Measurements from ENCODE around the gene TIFAB.

Gene TIFAB

DNA sequence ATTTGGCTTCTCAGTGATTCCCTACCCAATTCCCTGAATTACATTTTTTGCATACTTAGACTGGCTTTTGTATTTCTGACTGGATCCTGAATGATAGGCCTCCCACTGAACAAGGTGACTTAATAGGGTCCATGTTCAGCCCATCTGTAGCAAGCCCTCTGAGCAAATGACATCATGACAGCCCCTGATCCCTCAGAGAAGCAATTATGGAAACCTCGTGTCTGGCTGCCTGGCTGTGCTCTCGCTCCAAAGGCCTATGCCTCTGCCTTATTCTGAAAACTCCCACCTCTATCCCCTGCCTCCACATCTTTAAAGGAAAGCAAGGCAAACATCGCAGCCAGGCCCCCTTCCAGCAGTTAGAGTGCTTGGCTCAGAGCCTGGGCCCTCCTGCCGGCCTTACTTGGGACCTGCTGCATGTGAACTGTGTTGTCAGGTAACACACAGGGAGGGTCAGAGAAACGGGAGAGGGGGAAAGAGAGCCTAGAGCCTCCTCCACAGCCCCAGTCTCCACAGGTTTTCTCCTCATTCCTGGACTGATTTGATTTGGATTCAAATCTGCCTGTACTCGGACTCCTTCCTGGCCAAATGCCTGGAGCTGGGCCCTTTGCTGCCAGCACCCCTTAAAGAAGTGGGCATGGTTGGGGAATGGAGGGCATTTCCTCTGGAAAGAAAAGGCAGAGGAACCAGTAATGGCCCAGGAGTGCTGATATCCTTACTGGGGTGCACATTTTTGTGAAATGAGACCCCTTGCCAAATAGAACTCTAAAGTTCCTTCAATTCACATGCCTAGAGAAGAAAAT is 8.8 kb downstream of the TIFAB start:
- DNase-seq (ENCODE audit: low spot score) = no peak

DNA sequence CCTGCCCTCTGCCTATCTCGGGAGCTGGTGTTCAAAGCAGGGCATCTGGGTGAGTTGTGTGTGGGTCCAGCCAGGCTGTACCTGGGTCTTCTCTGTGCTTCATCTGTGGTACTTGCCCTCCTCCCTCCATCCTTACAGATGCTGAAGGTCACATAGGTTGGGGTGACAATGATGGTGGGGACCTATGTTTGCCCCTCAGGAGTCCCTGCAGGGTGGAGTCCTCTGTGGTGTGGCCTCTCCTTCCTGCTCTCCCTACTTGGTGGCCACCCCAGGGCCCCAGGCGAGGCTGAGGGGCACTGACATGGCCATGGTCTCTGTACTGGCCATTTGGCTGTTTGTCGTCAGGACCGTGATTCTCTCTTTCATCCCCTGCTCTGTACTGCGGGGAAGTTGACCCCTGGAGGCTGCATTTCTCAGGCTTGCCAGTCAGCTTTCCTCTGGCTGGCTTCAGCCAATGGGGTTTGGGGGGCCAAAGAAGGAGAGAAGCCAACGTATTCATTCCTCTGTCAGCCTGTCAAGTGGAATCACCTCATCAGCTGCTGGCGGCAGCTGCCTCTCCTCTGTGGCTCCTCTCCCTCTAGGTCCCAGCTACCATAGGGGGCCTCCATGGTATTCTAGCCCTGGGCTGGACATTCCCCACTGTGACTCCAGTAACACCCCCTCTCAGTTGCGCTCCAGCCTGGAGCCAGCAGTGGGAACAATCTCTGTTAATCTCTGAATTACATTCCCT is 9.6 kb downstream of the TIFAB start:
- no peak for DNase-seq (ENCODE audit: low spot score)

DNA sequence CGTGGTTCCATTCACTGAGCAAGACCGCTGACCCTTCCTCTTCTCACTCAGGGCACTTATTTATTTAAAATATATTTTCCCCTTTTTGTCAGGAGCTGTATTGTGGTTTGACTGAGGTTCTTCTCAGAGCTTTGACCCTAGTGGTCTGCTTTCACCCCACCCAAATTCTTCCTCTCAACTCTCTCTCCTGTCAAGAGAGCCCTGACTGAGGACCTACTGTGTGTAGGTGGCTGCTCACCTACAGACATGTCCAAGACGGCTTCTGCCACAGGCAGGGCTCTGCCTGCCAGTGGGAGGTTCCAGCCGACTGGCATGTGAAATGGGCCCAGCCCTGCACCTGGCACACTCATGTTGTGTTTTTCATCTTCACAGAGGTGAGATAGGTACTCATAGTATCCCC is 10.2 kb downstream of the TIFAB start:
- DNase-seq (ENCODE audit: low spot score) = no peak

DNA sequence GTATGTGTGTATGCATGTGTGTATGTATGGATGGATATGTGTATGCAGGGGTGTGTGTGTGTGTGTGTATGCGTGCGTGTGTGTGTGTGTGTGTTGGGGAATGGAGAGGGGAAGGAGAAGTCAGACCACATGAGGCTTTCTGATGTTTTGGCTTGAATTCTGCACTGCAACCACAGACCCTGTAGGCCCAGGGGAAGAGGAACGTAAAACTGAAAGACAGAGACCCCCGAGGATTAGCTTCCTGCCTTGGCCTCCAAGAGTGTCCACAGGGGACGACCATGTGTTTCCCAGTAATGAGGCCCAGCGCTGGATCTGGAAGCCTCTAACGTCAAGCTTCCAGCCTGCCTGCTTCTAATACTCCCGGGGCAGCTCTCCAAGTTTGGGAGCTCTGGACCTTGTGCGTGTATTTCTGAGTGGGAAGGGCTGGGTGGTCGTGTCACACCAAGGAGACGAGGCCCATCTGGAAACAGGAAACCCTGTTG is 10.8 kb downstream of the TIFAB start:
- no peak for DNase-seq (ENCODE audit: low spot score)

DNA sequence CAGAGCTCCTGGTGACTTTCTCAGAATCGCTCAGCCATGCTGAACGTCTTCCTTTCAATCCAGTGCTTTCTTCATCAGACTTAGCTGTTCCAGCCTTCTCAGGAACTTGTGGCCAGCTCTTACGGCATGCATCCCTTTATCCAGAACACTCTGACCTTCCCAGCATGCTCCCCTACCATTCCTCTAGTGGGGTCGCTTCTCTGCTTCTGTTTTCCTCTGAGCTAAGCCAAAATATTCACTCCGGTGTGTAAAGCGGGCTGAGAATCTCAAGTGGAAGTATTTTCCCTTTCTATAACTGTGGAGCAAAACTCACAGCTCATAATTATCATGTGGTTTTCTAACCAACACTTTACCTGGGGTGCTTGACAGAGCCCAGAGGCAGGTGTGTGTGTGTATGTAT is 11.2 kb downstream of the TIFAB start:
- no peak for DNase-seq (ENCODE audit: low spot score)

DNA sequence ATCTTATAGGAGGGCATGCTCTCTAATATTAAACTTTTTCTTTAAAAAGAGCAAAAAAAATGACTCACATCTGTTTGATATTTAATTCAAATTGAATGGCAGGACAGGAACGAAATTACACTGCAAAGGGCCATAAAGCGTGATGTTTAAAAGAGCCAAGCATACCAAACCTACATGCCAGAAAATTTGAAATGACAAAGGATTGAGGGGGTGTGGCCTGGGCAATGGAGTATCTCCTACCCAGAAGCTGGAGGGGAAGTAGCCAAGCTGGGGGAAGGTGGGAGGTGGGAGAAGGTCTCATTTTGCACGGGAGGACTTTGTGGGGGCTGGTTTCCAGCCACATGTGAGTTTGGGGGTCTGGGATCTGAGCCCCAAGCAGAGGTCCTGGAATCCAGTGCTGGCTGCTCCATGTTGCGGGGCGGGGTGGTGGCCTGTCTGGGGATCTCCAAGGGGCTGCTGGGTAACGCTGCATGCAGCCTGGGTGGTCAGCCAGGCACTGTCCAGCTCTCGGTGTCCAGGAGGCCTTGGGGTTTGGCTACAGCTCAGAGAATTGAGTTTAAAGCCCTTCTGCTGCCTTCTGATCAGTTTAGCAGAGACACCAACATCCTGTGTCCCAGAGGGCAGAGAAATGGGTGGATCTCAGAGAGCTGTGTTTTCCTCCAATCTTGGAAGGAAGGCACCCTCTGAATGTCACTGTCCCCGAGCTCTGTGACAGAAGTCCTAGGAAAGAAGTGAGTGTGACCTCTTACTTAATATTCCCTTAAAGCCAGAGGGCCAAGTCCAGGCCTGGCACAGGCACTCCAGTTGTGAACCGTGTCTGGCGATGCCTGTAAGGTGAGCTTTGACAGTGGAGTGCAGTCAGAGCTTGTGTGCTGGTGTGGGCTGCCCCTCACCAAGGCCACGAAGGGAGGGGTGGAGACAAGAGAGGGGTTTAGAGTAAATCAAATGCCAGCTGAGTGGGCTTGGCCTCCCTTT is 12.6 kb downstream of the TIFAB start:
- no peak for DNase-seq (ENCODE audit: low spot score)

DNA sequence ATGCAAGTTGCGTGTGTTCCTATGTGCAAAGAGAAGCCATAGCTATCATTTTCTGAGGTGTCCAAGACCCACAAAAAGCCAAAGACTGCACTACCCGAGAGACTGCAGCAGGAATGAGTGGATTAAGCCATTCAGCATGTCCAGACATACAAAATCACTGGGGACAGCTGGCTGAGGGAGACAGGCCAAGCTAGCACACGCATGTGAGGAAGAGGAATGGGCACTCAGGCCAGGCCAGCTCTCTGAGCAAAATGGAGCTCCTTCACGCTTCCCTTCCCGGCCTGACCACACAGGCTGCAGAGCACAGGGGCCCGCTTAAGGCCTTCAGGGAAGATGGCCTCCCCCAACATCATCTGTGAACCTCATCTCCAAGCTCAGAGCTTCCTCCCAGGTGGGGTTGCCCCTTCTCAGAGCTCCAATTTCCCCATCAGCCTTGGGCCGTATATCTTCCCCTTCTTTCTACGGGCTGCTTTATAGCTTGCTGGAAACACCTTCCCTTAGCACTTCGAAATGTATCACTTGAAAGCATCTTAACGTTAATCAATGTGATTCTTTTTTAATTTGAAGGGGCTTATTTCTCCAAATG is 13.4 kb downstream of the TIFAB start:
- DNase-seq (ENCODE audit: low spot score) = no peak

DNA sequence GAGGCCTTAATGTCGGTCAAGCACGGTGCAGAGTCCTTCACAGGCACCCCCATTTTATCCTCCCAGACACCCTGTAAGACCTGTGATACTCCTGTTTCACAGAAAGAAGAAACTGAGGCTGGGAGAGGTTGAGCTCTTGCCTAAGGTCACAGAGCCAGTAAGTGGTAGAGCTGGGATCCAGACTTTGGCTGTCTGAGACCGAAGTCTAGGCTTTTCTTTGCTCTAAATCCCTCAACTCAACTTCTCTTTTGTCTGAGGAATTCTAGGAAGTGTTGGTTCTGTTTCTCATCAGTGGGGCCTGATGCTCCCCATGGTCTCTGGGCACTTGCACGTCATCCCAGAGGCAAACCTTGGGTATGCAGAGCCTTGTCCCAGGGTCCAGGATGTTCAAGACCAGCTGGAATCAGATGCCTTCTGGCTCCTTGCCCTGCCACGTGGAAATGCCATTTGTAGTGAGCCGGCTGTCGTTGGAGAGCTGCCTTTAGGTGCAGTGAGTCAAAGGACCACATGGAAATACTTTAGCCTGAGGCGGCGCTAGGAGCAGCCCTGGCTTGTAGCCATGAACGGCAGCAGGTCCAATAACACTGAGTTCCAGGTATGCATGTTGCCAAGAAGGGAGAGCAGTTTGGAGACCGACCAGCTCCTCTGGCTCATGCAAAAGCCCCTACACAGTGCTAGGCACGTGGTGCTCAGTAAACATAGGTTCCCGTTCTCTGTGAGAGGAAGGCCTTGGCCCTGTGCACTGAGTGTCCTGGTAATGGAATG is 14.2 kb downstream of the TIFAB start:
- DNase-seq (ENCODE audit: low spot score) = no peak

DNA sequence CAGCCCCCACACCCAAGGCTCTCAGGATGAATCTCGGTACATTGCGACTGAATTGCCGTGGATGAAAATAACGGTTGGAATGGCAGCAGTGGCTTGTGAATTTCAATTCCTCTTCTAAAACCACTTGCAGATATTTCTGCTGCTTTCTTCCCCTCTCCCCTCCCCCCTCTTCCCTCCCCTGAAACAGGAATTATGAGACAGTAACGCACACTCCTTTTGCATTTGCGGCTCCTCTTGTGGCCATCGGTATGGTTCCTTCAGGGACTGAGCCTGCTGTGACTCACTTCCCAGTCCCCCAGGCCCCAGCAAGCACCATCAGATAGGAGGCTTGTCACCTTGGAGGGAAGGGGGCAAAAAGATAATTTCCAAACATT is 14.7 kb downstream of the TIFAB start:
- no peak for DNase-seq (ENCODE audit: low spot score)

DNA sequence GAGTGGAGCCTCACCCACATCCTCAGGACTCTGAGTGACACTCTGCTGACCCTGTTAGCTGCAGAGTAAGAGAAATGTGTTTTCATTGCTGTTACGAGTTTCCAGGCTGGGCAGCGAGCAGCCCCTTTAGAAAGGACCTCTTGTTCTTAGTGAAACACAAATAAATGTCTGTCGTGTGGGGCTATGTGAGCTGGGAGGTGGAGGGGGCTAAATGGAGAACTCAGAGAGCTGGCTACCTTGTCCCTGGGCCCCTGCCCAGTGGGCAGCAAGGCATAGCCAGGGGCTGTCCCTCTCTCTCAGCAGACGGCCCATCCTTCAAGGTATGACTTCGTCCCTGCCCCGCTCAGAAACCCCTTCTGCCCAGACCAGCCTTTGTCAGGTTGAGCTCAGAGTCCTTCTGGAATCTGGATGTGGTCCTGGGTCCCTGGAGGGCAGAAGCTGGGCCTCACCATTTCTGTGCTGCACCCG is 15.2 kb downstream of the TIFAB start:
- DNase-seq (ENCODE audit: low spot score) = no peak

DNA sequence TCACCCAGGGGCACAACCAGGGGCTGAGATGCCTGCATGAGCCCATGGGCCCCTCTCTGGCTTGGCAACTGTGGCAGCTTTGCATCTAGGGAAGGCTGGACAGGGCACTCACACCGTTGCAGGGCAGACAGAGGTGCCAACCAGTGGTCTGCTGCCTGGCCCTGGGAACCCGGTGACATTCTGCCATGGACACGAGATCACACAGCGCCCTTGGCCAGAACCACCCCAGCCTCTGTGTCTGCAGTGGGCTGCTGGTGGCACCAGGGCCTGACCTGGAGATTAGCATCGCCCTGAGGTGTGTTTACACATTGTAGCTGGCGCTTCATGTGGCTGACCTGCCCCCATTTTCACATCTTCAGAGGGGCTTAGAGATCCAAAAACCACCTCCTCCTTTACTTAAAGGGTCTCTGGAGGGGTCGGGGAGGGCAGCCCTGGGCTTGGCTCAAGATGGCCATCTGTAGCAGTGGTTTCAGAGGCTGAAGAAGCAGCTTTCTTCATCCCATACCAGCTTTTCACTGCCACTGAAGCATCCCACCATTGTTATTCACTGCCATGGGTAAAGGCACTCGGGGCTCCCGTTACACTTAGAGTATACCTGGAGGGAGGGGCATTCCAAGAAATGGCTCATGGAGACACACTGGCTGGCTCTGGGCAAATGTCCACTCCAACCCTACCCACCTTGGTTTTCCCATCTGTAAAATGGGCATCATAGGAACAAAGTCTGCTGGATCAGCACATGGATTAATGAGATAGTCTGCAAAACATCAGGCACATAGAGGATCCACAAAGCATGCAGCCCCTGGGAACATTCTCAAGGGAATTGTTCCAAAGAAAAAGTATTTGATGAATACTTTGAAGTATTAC is 16.5 kb downstream of the TIFAB start:
- DNase-seq (ENCODE audit: low spot score) = no peak

DNA sequence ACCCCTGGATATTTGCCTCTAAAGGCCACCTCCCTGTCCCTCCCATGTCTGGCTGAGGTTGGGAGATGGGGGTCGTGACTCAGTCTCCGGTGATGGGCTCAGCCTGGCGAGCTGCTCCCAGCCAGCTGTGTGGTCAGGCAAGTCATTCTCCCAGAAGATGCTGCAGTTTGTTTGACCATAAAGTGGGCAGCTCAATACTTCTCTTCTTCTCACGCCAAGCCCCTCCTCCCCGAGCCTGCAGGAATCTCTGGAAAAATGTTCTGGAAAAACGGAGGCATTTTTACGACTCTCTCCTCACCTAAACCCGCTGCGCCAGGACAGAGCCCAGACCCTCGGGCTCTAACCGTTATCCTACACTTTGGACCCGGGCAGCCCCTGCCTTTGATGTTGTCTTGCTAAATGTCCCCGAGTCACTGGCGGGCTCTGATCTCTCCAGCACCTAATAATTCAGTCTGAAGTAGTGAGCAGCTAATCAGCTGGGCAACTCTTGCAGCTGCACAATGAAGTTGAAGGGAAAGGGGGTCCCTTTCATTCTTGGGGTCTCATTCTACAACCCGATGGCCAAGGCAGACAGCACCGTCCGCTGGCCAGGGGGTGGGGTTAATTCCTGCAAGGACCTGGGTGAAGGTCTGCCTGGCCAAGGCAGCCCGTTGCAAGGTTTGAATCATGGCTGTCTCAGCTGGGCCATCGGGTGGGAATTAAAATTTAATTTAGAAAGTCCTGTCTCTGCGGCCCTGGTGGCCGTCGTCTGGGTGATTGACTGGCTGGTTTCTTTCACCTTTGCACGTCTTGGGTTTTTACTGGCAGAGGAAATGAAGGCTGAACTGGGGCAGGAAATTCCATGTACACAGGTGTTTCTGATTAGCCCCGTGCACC is 17.3 kb downstream of the TIFAB start:
- DNase-seq (ENCODE audit: low spot score) = no peak

DNA sequence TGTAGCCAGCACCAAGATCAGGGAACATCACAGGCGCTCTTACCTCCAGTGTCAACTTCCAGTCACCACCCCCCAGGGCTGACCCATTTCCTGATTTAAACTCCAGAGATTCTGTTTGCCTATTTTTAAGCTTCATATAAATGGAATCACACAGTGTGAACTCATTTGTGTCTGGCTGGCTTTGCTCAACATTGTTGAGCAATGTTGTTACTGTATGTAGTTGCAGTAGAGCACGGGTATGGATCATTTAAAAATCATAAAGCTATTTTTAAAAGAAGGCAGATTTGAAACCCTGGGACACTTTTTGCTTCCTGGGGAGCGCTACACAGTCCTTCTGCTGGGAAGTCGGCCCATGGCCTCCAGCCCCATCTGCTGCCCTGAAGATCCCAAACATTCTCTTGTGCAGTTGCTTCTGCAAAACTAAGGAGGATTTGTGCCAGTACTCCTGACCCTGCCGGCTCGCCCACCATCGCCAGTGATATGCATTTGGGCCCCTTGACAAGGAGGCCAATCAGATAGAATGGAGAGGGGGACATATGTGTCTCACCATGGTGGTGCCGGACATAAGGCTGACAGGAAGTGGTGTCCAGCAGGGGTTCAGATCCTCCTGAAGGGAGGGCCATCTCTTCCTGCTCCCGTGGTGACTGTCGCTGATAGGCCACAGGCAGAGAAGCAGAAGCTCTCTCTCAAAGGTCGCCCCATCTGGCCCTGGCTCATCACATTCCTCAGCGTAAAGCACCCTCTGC is 18.3 kb downstream of the TIFAB start:
- DNase-seq (ENCODE audit: low spot score) = peak; percentile 2

DNA sequence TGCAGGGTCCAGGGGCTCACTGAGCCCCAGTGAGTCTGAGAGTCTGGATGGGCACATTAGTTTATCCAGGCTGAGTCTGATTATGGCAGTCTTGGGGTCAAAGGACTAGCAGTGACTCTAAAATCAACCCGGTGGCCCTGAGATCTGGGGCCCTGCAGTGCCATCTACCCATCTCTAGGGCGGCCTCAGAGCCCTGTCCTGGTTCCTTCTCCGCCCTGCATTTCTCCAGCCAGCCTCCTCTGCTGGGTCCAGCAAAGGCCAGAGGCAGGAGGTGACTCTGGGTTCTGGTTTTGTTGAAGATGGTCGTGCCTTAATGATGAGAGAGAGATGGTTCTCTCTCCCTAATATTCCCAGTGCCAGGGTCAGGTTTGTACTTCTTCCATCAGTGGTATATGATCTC is 20.0 kb downstream of the TIFAB start:
- DNase-seq (ENCODE audit: low spot score) = no peak

DNA sequence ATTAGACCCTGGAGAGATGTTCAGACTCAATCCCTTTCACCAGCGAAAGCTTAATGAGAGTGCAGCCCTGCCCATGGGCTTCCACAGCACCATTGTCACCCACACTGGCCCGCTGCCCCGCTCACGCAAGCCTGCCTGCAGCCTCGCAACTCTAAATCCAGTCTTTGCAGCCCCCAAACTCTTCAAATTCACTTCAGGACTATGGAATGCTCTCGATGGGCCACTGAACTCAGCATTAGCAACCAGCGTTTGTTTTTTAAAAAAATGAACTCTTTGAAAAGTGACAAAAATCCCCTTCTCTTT is 22.1 kb downstream of the TIFAB start:
- DNase-seq (ENCODE audit: low spot score) = no peak

DNA sequence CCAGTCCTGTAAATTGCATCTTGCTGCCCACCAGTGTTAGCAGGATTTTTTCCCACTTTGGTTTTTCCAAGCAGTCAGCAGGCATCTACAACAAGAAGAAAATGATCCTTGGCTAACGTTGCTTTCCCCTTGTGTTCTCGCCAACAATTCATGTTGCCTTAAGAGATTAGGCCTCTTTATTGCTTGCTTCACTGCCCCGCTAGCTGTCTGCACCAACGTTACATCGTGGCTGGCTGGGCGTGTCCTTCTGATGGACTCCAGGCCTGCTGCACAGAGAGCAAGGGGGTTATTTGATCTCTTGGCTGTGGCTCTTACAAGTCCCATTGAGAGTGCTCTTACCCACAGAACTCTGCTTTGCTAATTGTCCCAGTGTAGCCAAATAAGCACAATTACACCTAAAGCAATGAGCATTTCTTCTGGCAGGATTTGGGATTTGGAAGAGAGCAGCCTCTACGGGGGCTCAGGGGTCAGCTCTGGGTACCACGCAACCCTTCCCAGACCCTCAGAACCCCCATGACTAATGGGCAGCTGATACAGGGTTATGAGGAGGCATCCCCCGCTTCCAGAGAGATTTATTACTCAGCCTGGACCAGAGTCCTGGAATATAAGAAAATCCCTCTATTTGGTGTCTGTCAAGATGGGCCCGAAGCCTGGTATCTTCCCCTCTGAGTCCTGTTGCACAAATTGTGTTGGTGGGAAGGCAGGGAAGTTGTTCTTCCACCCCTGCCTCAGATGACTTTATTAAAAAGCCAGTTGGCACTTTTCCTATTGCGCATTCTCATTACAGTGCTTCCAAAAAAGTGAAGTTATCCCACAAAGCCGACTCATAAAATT is 22.6 kb downstream of the TIFAB start:
- peak; percentile 85 for DNase-seq (ENCODE audit: low spot score)

DNA sequence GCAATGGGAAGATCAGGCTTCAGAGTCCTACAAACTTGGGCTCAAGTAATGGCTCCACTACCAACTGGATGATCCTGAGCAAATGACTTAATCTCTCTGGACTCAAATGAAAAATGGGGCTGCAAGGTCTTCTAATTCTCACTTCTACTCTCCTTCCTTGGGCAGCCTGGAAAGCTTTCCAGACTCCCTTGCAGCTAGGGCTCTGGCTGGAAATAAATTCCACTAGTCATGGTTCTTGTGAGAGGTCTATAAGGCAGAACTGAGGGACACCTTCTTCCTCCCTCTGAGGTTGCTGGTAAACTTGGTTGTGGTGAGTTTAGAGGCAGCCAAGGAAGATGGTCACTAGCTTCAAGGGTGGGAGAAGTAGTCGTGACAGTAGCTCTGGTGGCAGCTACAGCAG is 23.6 kb downstream of the TIFAB start:
- no peak for DNase-seq (ENCODE audit: low spot score)

Data from SK-N-DZ (cell line).